Measurements from ENCODE around the gene DCLRE1C.

Gene DCLRE1C

GRCh38 chr10:14891151-14891550, 62.7 kb downstream of the DCLRE1C start:
- TF ChIP-seq CTCF (IDR thresholded peaks at IDR 0.05; ENCODE audit: insufficient read depth, low read length), result no peak
- TF ChIP-seq REST (IDR thresholded peaks at IDR 0.05; ENCODE audit: insufficient replicate concordance, low read depth), result no peak
- TF ChIP-seq SPI1 (IDR thresholded peaks at IDR 0.05; ENCODE audit: borderline replicate concordance, low read depth), result no peak
- no peak for TF ChIP-seq GABPA (IDR thresholded peaks at IDR 0.05; ENCODE audit: low read depth)
- TF ChIP-seq POLR2AphosphoS5 (IDR thresholded peaks at IDR 0.05; ENCODE audit: low read depth), result no peak
- H3K27ac ChIP-seq (replicated peaks), result no peak overlapping the region
- H3K4me3 ChIP-seq (replicated peaks; ENCODE audit: insufficient read depth, low read length), result no peak overlapping the region
- no peaks in the 10 kb centered on the region for H3K27me3 ChIP-seq (ENCODE audit: insufficient read depth, poor library complexity, severe bottlenecking)
- DNase-seq (ENCODE audit: low read depth in 1 of 2, low spot score in 1 of 2), result no peak

GRCh38 chr10:14889318-14889717, 64.6 kb downstream of the DCLRE1C start:
- Histone ChIP-seq H3K4me3 (replicated peaks; ENCODE audit: insufficient read depth, low read length) (no peak overlapping the region), H3K27me3 (ENCODE audit: insufficient read depth, poor library complexity, severe bottlenecking) (no peaks in the 10 kb centered on the region), H3K27ac (replicated peaks) (no peak overlapping the region)
- DNase-seq (ENCODE audit: low read depth in 1 of 2, low spot score in 1 of 2), result no peak
- TF ChIP-seq REST (IDR thresholded peaks at IDR 0.05; ENCODE audit: insufficient replicate concordance, low read depth) (no peak), SPI1 (IDR thresholded peaks at IDR 0.05; ENCODE audit: borderline replicate concordance, low read depth) (no peak), POLR2AphosphoS5 (IDR thresholded peaks at IDR 0.05; ENCODE audit: low read depth) (no peak), CTCF (IDR thresholded peaks at IDR 0.05; ENCODE audit: insufficient read depth, low read length) (no peak), GABPA (IDR thresholded peaks at IDR 0.05; ENCODE audit: low read depth) (no peak)

GRCh38 chr10:14884082-14884481, 69.8 kb downstream of the DCLRE1C start:
- TF ChIP-seq POLR2AphosphoS5 (IDR thresholded peaks at IDR 0.05; ENCODE audit: low read depth), result no peak
- TF ChIP-seq CTCF (IDR thresholded peaks at IDR 0.05; ENCODE audit: insufficient read depth, low read length), result no peak
- no peak for TF ChIP-seq SPI1 (IDR thresholded peaks at IDR 0.05; ENCODE audit: borderline replicate concordance, low read depth)
- no peak for TF ChIP-seq GABPA (IDR thresholded peaks at IDR 0.05; ENCODE audit: low read depth)
- no peak for TF ChIP-seq REST (IDR thresholded peaks at IDR 0.05; ENCODE audit: insufficient replicate concordance, low read depth)
- no peaks in the 10 kb centered on the region for H3K27me3 ChIP-seq (ENCODE audit: insufficient read depth, poor library complexity, severe bottlenecking)
- DNase-seq (ENCODE audit: low read depth in 1 of 2, low spot score in 1 of 2), result no peak
- H3K27ac ChIP-seq (replicated peaks), result no peak overlapping the region
- H3K4me3 ChIP-seq (replicated peaks; ENCODE audit: insufficient read depth, low read length), result no peak overlapping the region

Data from HL-60 (cell line).